Stimulated activated CD4-positive, alpha-beta T cell treated with anti-CD3 and anti-CD28 coated beads, Interleukin-15, amount 100 ng/mL, for 1 hour (primary cell): ENCODE data around the gene FOSB.
"Not testable (repeated sequence)": the region's sequence is repeated elsewhere in the genome, so short reads cannot be mapped to it uniquely, and the experiment has no call there.

Source experiments
- DNase-seq, 2 donors: peaks; one replicate each; pipeline ENCODE4 v3.0.0-alpha.2; 2020; ENCODE audit warnings: low read depth in 1 of 2, low spot score in 1 of 2

FOSB gene

GRCh38 chr19:45467456-45468158 lies at the start of gene FOSB:
FOSB (plus strand) TSS chr19:45467996; CDS start chr19:45468587, 591 bp downstream.
- peak; percentile 81 to 92 for DNase-seq

DNA sequence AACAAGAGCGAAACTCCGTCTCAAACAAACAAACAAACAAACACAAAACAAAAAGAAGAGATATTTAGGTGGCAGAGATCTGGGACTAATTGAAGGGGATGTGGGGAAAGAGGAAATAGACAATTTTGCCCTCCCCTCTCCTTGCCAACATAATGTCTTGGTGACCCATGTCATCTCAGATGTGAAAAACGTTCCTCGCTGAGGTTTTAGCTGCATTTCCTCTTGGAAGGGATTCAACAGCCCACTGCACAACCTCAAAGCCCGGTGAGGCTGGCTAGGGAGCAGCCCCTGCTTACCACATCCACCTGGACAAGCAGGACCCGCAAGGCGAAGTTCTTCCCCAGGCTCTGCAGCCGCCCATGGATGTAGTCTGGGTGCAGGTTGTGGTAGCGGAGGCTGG lies 49.0 kb upstream of the FOSB start:
- DNase-seq, result no peak

DNA sequence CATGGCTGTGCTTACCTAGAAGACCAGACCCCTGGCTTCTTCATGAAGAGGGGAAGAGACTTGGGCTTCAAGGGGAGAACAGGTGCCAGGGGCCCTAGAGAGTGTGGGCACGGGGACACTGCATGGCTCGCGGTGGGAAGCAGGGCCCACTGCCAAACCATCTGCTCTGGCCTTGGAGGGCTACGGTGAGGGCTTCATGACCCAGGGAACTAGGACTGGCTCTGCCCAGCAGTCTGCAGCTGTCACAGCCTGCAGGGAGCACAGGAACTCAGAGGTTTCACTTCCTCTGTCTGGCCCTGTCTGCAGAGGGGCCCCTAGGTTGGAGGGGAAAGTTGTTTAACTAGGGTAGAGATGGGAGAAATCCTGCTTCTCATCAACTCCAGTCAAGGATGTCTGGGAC lies 48.4 kb upstream of the FOSB start:
- DNase-seq, result no peak

GRCh38 chr19:45419895-45420294 lies 47.9 kb upstream of the FOSB start:
- no peak for DNase-seq

- no peak for DNase-seq
Observed at GRCh38 chr19:45420356-45420755, 47.4 kb upstream of the FOSB start.

- DNase-seq, result no peak
Observed at GRCh38 chr19:45420871-45421270, 46.9 kb upstream of the FOSB start.

DNA sequence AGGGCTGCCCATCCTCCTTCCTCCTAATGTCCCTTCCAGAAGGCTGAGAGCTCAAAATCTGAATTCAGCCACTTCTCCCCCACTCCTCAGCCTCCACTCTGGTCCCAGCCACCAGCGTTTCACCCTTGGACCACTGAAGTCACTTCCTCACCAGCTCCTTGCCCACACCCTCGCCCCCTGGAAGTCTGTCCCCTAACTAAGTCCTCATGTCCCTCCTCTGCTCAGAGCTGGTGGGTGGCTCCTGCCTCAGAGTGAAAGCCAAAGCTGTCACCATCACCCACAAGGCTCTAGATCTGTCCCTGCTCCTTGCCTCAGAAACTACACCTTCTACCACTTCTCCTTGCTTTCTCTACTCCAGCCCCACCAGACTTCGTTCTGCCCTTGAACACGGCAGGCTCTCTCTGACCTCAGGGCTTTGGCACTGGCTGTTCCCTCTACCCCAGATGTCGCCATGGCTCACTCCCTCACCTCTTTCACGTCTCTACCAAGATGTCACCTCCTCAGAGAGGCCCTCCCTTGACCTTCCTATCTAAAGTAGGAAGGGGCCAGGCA lies 45.8 kb upstream of the FOSB start:
- DNase-seq, result no peak

- peak in 1 of 2 donors; percentile 69 for DNase-seq
Observed at GRCh38 chr19:45423033-45423588, 44.7 kb upstream of the FOSB start.

- peak; percentile 47 to 60 for DNase-seq
Observed at GRCh38 chr19:45423589-45424190, 44.1 kb upstream of the FOSB start, which contains the start of gene ERCC1. ERCC1 (minus strand) TSS chr19:45423917; CDS start chr19:45423374, 543 bp downstream.

DNA sequence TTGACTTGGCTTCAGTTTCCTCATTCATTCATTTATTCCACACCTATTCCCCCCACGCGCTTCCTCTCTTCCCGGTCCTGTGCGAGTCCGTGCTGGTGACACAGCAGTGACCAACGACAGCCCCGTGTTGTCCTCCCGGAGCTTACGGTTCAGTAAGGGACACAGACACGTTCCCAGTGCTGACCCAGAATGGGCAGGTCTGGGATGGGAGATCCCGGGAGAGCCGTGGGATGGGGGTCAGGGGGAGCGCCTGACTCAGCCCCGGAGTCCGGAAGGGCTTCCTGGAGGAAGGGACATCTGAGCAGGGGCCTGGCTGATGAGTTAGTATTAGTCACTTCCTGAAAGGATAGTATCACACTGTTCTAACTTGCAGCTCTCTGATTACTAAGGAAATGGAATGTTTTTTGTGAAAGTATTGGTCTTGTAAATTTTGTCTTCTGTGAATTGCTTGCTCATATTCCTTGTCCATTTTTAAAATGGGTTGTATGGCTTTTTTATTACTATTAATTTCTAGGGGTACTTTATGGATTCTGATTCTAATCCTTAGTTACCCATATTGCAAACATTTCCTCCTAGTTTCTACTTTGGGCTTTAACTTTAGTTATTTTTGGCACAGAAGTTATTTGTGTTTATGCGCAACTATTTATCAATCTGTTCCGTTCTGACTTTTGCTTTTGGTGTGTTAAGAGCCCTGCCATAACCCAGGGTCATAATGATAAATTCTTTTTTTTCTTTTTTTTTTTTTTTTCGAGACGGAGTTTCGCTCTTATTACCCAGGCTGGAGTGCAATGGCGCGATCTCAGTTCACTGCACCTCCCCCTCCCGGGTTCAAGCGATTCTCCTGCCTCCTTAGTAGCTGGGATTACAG lies 43.4 kb upstream of the FOSB start:
- no peak for DNase-seq

- no peak for DNase-seq
Observed at GRCh38 chr19:45428384-45429231, 39.2 kb upstream of the FOSB start.

DNA sequence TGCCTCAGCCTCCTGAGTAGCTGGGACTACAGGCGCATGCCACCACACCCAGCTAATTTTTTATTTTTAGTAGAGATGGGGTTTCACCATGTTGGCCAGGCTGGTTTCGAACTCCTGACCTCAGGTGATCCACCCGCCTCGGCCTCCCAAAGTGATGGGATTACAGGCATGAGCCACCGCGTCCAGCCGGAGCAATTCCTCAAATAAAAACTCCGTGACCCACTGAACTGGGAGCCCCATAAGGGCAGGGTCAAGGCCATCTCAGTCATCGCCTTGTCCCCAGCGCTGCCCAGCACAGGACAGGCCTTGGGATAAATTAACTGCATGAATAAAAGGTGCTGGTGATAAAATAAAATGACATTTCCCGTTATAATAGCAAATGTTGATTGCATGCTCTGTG lies 37.9 kb upstream of the FOSB start:
- not testable (repeated sequence) for DNase-seq

DNA sequence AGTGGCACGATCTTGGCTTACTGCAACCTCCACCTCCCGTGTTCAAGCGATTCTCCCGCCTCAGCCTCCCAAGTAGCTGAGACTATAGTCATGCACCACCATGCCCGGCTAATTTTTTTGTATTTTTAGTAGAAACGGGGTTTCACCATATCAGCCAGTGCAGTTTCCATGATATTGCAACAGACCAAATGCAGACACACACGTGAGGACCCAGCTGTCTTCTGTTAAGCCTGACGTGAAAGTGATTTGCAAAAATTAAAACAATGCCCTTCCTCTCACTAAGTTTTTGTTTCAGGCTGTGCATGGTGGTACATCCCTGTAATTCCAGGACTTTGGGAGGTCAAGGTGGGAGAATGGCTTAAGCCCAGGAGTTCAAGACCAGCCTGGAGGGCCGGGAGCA lies 36.8 kb upstream of the FOSB start:
- DNase-seq, result not testable (repeated sequence)

DNA sequence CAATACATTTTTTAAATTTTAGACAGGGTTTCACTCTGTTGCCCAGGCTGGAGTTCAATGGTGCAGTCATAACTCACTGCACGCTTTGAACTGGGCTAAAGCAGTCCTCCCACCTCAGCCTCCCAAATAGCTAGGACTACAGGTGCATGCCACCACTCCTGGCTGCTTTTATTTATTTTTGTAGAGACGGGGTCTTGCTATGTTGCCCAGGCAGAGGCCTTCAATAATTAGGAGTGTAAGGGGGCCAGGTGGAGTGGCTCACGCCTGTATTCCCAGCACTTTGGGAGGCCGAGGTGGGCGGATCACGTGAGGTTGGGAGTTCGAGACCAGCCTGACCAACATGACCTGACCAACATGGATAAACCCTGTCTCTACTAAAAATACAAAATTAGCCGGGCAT lies 35.3 kb upstream of the FOSB start:
- DNase-seq, result not testable (repeated sequence)

DNA sequence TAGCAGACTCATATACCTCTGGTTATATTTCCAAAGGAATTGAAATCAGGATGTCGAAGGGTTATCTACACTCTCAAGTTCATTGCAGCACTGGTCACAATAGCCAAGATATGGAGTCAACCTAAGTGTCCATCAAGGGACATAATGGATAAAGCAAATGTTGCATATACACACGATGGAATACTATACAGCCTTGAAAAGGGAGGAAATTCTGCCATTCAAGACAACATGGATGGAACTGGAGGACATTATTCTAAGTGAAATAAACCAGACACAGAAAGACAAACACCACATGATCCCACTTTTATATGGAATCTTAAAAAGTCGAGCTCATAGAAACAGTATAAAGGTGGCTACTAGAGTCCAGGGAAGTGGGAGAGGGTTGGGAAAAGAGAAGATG lies 30.5 kb upstream of the FOSB start:
- no peak for DNase-seq

DNA sequence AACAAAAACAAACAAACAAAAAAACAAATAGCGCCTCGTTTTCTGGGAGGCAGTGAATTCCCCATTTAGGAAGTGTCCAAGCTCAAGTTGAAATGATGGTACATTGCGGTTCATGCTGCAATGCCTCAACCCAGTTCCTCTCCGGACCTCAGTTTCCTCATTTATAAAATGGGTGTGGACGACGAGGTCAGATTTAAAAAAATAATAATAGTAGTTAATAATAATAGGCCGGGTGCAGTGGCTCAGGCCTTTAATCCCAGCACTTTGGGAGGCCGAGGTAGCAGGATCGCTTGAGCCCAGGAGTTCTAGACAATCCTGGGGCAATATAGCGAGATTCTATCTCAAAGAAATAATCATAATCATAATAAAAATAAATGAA lies 28.6 kb upstream of the FOSB start:
- DNase-seq, result no peak

DNA sequence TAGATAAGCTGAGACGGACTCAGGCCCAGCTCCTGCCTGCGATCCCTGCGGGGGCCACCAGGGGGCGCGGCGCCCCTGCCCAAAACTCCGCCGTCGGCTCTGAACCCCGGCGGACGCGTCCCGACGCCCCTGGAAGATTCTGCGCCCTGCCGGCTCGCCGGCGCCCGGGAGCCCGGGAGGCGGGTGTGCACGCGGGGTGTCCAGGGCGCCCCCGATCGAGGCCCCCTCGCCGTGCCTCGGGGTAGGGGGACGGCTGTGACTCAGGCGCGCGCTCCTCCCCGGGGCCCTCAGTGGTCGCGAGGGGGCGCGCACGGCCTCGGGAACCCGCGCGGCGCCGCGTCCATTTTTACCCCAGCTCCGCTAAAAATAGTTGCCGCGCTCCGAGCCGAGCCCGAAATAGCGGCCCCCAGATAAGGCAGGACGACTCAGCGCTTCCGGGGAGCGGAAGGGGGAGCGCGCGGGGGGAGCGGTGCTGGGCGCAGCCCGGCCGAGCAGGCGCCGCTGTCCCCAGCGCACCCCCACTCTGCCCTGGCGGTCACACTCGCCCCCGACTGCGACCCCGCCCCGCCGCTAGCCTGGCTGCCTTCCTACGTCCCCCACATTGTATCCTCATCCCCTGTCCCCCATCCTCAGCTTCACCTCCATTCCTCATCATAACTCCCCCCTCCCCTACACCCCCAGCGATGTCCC lies 28.1 kb upstream of the FOSB start:
- peak; percentile 72 to 77 for DNase-seq

DNA sequence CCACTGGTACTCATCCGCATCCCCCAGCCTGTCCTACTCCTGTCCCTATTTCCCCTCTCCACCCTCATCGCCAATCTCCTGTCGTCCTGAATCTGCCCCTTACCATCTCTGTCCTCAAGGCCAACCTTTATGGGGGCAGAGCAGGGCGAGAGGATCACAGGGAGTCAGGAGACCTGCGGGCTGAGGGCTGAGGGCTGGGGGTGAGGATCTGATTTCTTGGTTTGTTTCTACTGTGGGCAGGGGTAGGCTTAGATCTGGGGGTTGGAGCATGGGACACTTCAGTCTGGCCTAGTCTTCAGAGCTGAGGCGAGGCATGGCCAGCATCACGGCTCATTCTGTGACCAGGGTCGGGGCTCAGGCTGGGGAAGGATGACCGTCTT lies 27.5 kb upstream of the FOSB start:
- no peak for DNase-seq

DNA sequence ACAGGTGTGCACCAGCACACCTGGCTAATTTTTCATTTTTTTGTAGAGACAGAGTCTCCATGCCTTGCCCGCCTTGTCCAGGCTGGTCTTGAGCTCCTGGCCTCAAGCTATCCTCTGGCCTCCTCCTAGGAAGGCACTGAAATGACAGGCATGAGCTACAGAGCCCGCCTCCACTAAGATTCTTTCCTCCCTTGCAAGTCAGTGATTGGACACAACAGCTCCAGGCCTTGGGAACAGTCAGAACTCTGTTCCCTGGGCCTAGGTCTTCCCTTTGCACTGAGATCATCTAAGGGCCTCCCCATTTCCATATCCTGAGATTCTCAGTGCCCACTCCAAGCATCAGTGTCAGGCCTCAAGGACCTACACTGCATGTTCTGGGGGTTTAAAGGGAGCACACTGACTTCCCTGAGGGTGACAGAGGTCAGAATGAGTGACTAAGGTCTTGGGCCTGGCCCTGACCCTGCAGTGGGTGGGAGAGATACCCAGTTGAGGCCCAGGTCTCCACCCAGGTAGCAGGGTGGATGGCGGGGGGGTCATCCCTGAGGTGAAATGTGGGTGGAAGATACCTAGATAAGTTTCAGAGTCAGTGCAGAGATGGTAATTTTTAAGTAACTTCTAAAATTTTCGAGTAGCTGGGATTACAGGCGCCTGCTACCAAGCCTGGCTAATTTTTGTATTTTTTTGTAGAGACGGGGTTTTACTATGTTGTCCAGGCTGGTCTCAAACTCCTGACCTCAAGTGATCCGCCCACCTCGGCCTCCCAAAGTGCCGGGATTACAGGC lies 26.7 kb upstream of the FOSB start:
- no peak for DNase-seq
